ENCODE data around the gene ABCA12.

DNA sequence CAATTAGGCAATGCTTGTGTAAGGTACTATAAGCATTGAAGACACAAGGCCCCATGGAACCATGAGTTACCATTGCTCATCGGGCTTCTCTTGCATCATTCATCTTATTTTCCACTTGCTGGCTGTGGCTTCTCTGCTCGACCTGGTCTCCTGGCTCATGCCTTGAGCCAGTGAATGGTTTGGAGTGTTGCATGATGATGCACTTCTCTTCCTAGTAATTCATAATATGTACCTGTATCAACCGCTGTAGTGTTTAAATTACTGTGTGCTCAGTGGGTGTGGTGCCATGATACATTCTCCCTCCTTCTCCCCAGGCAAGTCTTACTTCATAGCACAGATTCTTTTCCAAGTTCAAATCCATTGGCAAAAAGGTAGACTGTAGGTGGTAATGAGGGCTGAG is 66.8 kb downstream of the ABCA12 start:
- TF ChIP-seq, protein P1, sequence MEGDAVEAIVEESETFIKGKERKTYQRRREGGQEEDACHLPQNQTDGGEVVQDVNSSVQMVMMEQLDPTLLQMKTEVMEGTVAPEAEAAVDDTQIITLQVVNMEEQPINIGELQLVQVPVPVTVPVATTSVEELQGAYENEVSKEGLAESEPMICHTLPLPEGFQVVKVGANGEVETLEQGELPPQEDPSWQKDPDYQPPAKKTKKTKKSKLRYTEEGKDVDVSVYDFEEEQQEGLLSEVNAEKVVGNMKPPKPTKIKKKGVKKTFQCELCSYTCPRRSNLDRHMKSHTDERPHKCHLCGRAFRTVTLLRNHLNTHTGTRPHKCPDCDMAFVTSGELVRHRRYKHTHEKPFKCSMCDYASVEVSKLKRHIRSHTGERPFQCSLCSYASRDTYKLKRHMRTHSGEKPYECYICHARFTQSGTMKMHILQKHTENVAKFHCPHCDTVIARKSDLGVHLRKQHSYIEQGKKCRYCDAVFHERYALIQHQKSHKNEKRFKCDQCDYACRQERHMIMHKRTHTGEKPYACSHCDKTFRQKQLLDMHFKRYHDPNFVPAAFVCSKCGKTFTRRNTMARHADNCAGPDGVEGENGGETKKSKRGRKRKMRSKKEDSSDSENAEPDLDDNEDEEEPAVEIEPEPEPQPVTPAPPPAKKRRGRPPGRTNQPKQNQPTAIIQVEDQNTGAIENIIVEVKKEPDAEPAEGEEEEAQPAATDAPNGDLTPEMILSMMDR (IDR thresholded peaks at IDR 0.05; ENCODE audit: low read depth, low read length): no peak
- no peak for TF ChIP-seq EZH2phosphoT487 (IDR thresholded peaks at IDR 0.05; ENCODE audit: low read depth)
